LNCAP (cell line): ENCODE measurements around the gene ZFP30.

Experiments
- TF ChIP-seq, protein P1 (sequence below): fragments of 450-650 bp; IDR thresholded peaks from 2 replicates; pipeline ENCODE4 v1.5.1; 2017; ENCODE audit warnings: mild to moderate bottlenecking

ZFP30 gene

DNA sequence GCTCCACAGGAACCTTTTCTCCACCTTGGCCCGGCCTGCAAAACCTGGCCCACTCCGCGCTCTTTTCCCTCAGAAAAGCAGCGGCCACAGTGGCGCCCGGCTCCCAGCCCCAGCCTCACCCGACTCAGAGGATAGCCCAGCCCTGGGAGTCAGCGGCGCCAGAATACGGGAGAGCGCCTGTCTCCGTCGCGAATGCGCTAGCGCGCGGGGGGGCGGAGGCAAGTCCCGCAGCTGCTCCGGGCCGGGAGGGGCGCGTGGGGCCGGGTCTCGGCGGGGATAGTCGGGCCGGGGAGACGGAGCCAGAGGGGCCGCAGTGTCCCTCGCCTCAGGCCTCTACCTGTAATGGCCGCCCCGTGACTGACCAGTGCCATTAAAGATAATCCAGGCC lies at the start of gene ZFP30:
Gene ZFP30, minus strand, starts transcription at position 165 of the 388 bp plus-strand sequence. CDS start 7,643 bp downstream, outside the sequence.
- TF ChIP-seq, protein P1, sequence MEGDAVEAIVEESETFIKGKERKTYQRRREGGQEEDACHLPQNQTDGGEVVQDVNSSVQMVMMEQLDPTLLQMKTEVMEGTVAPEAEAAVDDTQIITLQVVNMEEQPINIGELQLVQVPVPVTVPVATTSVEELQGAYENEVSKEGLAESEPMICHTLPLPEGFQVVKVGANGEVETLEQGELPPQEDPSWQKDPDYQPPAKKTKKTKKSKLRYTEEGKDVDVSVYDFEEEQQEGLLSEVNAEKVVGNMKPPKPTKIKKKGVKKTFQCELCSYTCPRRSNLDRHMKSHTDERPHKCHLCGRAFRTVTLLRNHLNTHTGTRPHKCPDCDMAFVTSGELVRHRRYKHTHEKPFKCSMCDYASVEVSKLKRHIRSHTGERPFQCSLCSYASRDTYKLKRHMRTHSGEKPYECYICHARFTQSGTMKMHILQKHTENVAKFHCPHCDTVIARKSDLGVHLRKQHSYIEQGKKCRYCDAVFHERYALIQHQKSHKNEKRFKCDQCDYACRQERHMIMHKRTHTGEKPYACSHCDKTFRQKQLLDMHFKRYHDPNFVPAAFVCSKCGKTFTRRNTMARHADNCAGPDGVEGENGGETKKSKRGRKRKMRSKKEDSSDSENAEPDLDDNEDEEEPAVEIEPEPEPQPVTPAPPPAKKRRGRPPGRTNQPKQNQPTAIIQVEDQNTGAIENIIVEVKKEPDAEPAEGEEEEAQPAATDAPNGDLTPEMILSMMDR, result no peak

DNA sequence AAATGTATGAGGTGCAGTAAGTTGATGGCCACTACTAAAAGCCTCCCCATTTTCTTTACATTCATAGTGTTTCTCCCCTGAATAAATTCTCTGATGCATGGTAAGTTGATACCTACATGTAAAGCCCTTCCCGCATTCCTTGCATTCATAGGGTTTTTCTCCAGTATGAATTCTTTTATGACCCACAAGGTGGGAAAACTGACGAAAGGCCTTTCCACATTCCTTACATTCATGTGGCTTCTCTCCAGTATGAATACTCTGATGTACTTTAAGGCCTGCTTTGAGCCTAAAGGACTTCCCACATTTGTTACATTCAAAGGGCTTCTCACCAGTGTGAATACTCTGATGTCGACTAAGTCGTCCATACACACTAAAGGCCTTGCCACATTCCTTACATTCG lies 43.8 kb upstream of the ZFP30 start:
- TF ChIP-seq, protein P1, result no peak

DNA sequence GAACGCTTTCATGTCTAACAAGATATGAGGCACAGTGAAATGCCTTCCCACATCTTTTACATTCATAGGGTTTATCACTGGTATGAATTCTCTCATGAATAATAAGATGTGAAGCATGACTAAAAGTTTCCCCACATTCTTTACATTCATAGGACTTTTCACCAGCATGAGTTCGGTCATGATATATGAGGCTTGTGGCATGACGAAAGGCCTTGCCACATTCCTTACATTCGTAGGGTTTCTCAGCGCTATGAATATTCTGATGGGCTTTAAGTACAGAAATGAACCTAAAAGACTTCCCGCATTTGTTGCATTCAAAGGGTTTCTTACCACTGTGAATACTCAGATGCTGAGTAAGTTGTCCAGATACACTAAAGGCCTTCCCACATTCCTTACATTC lies 43.0 kb upstream of the ZFP30 start:
- TF ChIP-seq, protein P1, result no peak

DNA sequence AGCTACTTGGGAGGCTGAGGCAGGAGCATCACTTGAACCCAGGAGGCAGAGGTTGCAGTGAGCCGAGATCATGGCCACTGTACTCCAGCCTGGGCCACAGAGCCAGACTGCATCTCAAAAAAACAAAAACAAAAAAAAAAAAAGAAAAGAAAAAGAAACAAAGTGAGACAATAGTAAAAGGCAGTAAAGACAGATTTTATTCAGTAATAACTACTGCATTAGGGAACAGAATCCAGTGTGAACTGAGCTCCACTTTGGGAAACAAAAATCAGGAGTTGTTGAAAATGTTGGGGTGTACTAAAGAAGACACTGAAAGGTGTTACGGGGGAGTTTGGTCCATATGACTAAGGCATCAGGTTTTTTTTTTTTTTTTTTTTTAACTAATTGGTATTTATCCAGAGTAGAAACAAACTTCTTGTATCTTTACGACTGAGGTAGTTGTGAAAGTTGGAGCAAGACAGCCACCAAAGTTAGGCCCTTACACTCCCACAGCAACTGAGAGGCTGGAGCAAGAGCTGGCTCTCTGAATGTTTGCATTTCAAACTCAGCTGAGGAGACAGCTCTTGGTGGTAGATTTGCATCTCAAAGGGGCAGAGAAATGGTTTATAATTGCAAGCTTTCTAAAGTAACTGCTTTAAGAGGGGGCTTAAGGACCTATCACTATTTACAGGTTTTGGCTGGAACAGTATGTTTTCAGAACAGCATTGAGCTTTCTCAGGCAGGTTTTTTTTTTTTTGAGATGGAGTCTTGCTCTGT lies 40.1 kb upstream of the ZFP30 start:
- TF ChIP-seq, protein P1, result no peak

DNA sequence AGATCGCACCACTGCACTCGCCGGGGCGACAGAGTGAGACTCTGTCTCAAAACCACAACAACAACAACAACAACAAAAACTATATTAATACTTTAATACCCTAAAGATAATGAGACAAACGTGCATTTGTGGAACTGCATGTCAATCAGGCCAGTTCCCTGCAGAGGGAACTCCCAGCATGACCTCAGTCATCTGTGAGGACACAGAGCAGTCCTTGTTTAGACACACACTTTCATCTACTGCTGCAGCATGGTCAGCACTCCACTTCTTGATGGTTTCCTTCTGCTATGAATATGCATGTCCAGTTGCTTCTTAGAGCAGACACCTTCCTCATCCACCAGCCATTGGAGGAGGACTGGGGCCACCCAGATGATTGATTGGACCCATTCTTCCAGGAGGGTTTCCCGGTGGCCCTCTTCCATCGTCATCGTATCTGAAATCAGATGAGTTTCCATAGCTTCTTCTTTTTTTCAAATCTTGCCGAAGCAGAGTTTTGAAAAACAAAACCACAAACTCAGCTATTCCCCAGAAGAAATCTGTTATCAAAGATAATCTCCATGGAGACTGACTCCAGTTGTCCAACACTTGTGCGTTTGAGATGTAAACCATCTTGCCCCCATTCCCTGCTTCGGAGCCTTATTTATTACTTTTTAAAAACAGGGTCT lies 37.8 kb upstream of the ZFP30 start:
- TF ChIP-seq, protein P1, result no peak

DNA sequence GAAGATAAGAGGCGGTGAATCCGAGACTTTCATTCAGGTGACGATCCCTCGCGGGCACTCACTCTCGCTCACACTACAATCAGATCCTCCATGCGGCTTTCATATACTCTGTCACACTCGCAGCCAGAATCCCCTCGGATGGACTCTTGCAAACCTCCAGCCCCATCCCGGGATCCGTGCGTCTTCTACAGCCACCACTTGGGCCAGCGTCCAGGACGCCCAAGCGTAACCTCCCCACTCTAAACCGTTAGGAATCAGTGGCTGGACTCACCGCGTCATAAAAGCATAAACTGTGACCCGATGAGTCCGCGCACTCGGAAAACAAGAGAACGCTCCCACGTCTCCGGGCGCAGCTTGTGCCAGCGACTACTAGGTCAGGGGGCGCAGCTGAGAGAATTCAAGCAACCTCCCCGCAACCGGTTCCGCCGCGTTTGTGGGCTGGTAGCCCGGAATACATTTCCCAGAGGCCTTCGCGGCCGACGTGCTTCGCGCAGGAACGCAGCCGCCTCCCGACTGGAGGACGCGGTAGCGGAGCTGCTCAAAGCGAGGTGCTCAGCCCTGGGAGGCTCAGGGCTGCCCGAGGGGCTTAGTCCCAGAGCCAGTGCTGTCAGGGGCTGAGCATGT lies 36.7 kb upstream of the ZFP30 start:
- TF ChIP-seq, protein P1, result no peak; the same call in 1 of the 2 replicates

DNA sequence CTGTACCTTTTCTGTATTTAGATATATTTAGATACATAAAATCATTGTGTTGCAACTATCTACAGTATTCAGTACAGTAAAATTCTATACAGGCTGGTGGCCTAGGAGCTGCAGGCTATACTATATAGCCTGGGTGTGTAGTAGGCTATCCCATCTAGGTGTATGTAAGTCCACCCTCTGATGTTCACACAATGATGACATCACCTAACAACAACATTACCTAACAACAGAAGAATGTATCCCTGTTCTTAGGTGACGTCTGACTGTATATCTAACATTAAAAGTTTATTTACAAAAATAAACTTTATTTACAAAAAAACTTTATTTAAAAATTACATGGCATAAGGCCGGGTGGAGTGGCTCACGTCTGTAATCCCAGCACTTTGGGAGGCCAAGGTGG lies 28.3 kb upstream of the ZFP30 start:
- TF ChIP-seq, protein P1, result no peak
